Spleen (tissue), 7 donors: ENCODE measurements around the gene TSPAN18.

Experiments used
- POLR2A ChIP-seq, 3 donors: fragments of 450-650 bp; IDR thresholded peaks; one replicate each; pipeline ENCODE4 v1.5.1; 2017; ENCODE audit warnings: antibody characterized with exemption in 3 of 3, mild to moderate bottlenecking in 1 of 3
- TF ChIP-seq, protein P1 (sequence below), 11 experiments: fragments of 200-600 bp in 7 of 11; fragments of 450-650 bp in 4 of 11; sonication (generic) in 4 of 11; IDR thresholded peaks in 8 of 11; conservative IDR thresholded peaks in 3 of 11; 1 replicate in 7 of 11; 2 replicates in 4 of 11; pipeline versions ENCODE4 v1.4.0 to v1.8.0; 2016 to 2021; ENCODE audit warnings: antibody characterized with exemption in 11 of 11, inconsistent platforms in 4 of 11, mild to moderate bottlenecking in 1 of 11
- donor health status: DM: no; HTN: no; CAD: no; lungs with moderate emphysema.
- donor health status: DM: no; HTN: no; CAD: no.
- donor health status: DM: no; HTN: no; CAD: no.

DNA sequence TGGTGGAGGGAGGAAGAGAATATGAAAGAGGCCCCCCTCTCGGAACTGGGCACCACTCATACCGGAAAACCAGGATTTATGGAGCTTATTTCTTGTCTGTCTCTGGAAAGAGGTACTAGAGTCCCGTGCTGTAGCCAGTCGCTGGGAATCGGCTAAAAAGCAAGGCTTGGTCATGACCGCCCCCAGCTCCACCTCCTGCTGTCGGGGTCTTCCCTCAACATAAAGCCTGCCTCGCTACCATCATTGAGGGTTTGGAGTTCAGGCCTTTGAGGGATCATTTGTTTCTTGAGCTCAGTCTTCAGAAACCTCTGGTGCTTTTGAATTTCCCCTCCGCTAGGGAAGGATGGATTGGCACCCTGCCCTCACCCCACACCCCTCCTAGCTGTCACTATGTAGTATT, 97.1 kb downstream of the TSPAN18 start:
- TF ChIP-seq POLR2A (IDR thresholded peaks at IDR 0.05) = no peak
- TF ChIP-seq, protein P1, sequence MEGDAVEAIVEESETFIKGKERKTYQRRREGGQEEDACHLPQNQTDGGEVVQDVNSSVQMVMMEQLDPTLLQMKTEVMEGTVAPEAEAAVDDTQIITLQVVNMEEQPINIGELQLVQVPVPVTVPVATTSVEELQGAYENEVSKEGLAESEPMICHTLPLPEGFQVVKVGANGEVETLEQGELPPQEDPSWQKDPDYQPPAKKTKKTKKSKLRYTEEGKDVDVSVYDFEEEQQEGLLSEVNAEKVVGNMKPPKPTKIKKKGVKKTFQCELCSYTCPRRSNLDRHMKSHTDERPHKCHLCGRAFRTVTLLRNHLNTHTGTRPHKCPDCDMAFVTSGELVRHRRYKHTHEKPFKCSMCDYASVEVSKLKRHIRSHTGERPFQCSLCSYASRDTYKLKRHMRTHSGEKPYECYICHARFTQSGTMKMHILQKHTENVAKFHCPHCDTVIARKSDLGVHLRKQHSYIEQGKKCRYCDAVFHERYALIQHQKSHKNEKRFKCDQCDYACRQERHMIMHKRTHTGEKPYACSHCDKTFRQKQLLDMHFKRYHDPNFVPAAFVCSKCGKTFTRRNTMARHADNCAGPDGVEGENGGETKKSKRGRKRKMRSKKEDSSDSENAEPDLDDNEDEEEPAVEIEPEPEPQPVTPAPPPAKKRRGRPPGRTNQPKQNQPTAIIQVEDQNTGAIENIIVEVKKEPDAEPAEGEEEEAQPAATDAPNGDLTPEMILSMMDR (IDR thresholded peaks at IDR 0.05 in 8 of 11, conservative IDR thresholded peaks at IDR 0.05 in 3 of 11) = no peak
